Right lobe of liver (tissue), 4 donors: ENCODE measurements around the gene KCNJ5.

Experiments used
- POLR2A ChIP-seq: fragments of 450-650 bp; IDR thresholded peaks from one replicate; pipeline ENCODE4 v1.6.1; 2017; ENCODE audit warnings: antibody characterized with exemption, mild to moderate bottlenecking
- TF ChIP-seq, protein P1 (sequence below), 4 donors: fragments of 200-600 bp in 3 of 4; fragments of 450-650 bp in 1 of 4; IDR thresholded peaks; one replicate each; pipeline versions ENCODE4 v1.5.1 to v1.8.0; 2016 to 2022; ENCODE audit warnings: antibody characterized with exemption in 4 of 4, mild to moderate bottlenecking in 2 of 4
- donor health status: DM: no; HTN: no; CAD: no.
- donor health status: DM: no; HTN: no; CAD: no.
- donor health status: DM: no; HTN: yes; CAD: no.

DNA sequence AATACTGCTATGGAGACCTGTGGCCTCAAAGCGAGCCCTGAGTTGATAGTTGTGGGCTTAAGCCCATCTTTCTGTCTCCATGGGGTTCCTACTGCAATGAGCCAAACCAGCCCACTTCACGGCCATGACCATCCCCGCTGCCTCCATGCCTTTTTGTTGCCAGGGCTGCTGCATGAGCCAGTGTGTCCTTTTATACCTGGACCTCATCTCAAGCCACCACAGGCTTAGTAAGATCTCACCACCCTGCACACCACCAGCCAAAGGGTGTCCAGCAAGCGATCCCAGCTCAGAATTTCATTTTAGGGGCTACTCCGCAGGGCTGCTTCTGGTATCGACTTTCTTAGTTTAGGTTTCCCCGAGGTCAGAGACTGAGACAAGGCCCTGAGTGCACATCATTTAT is 43.2 kb downstream of the KCNJ5 start:
- no peak for TF ChIP-seq POLR2A
- TF ChIP-seq, protein P1, sequence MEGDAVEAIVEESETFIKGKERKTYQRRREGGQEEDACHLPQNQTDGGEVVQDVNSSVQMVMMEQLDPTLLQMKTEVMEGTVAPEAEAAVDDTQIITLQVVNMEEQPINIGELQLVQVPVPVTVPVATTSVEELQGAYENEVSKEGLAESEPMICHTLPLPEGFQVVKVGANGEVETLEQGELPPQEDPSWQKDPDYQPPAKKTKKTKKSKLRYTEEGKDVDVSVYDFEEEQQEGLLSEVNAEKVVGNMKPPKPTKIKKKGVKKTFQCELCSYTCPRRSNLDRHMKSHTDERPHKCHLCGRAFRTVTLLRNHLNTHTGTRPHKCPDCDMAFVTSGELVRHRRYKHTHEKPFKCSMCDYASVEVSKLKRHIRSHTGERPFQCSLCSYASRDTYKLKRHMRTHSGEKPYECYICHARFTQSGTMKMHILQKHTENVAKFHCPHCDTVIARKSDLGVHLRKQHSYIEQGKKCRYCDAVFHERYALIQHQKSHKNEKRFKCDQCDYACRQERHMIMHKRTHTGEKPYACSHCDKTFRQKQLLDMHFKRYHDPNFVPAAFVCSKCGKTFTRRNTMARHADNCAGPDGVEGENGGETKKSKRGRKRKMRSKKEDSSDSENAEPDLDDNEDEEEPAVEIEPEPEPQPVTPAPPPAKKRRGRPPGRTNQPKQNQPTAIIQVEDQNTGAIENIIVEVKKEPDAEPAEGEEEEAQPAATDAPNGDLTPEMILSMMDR (IDR thresholded peaks at IDR 0.05), result no peak
